DND-41 (cell line): ENCODE measurements around the gene FOXP4.

Experiments
- EZH2 ChIP-seq: IDR thresholded peaks from 3 replicates; pipeline ENCODE4 v1.6.1; 2012; ENCODE audit warnings: borderline replicate concordance, low read depth, mild to moderate bottlenecking, moderate library complexity, low read length, inconsistent platforms; ENCODE audit not compliant: severe bottlenecking
- TF ChIP-seq, protein P1 (sequence below): IDR thresholded peaks from 2 replicates; pipeline ENCODE4 v1.5.1; 2012; ENCODE audit warnings: borderline replicate concordance, low read length, moderate library complexity, mild to moderate bottlenecking; ENCODE audit not compliant: poor library complexity, severe bottlenecking; ENCODE audit errors: extremely low read depth

GRCh38 chr6:41596096-41596685, 50.0 kb downstream of the FOXP4 start:
- TF ChIP-seq, protein P1, sequence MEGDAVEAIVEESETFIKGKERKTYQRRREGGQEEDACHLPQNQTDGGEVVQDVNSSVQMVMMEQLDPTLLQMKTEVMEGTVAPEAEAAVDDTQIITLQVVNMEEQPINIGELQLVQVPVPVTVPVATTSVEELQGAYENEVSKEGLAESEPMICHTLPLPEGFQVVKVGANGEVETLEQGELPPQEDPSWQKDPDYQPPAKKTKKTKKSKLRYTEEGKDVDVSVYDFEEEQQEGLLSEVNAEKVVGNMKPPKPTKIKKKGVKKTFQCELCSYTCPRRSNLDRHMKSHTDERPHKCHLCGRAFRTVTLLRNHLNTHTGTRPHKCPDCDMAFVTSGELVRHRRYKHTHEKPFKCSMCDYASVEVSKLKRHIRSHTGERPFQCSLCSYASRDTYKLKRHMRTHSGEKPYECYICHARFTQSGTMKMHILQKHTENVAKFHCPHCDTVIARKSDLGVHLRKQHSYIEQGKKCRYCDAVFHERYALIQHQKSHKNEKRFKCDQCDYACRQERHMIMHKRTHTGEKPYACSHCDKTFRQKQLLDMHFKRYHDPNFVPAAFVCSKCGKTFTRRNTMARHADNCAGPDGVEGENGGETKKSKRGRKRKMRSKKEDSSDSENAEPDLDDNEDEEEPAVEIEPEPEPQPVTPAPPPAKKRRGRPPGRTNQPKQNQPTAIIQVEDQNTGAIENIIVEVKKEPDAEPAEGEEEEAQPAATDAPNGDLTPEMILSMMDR = no peak
- TF ChIP-seq EZH2 = no peak
